Measurements from ENCODE around the gene ERVH48-1. TPM values are rescaled to one million over a fixed set of nuclear protein-coding genes. Genes with fewer than 3 reads are reported as not detected.

ERVH48-1 gene
- total and polyA plus RNA-seq, 2 of the 8 experiments (the other 6 are each of a cell fraction or from before 2014, with no cell fraction given), result 4.2 to 17.7 TPM

GRCh38 chr21:42887326-42887725, 38.1 kb downstream of the ERVH48-1 start:
- 94% methylated on average over 5 of the region's 5 CpGs; no CpG with 5 or more reads in 1 of the 2 experiments for WGBS, 2 experiments (ENCODE audit: extremely low coverage in 1 of 2, insufficient coverage in 1 of 2, insufficient read length in 1 of 2, insufficient replicate concordance in 2 of 2, low coverage in 1 of 2, low lambda C conversion rate in 2 of 2, missing lambda C conversion rate in 1 of 2)
- Histone ChIP-seq H2BK20ac (ENCODE audit: low read length) (no peak overlapping the region), H2AFZ (ENCODE audit: low read length) (no peak overlapping the region), H3K56ac (replicated peaks; ENCODE audit: insufficient read length, low read depth, low read length) (no peak overlapping the region), H3K14ac (ENCODE audit: insufficient read length) (no peak overlapping the region), H3K27me3 (replicated peaks in 1 of 4; ENCODE audit: control insufficient read depth in 3 of 4, extremely low read depth in 1 of 4, insufficient read depth in 3 of 4, low read length in 3 of 4) (no peaks in the 10 kb centered on the region), H3K23ac (ENCODE audit: insufficient read length) (no peak overlapping the region), H2AK5ac (ENCODE audit: low read depth, low read length) (no peak overlapping the region), H3K79me2 (ENCODE audit: control insufficient read depth in 1 of 2, insufficient read depth in 2 of 2, low read length in 2 of 2) (no peaks in the 10 kb centered on the region), H4K8ac (ENCODE audit: extremely low read depth, insufficient read depth, low read length) (no peak overlapping the region), H3K4ac (replicated peaks; ENCODE audit: insufficient read length, low read depth, low read length) (no peak overlapping the region), H3K23me2 (ENCODE audit: low read depth, low read length) (no peaks in the 10 kb centered on the region), H3K4me1 (replicated peaks in 1 of 4; ENCODE audit: control insufficient read depth in 3 of 4, insufficient read depth in 4 of 4, low read length in 3 of 4) (no peaks in the 10 kb centered on the region), H3K27ac (ENCODE audit: low read depth, low read length) (no peak overlapping the region), H3K9ac (replicated peaks in 1 of 4; ENCODE audit: extremely low read depth in 1 of 4, low read depth in 3 of 4, low read length in 3 of 4) (no peak overlapping the region), H4K91ac (replicated peaks; ENCODE audit: insufficient read length, low read length) (no peak overlapping the region), H4K5ac (ENCODE audit: insufficient read length, low read depth, low read length) (no peak overlapping the region), H3K36me3 (ENCODE audit: control insufficient read depth in 2 of 4, insufficient read depth in 4 of 4, low read length in 3 of 4) (no peaks in the 10 kb centered on the region), H4K20me1 (replicated peaks in 1 of 2; ENCODE audit: control insufficient read depth in 1 of 2, insufficient read depth in 2 of 2, low read length in 2 of 2) (no peaks in the 10 kb centered on the region), H2BK5ac (ENCODE audit: low read depth, low read length) (no peak overlapping the region), H2BK15ac (ENCODE audit: low read length) (no peak overlapping the region), H3K18ac (ENCODE audit: extremely low read depth, low read length) (no peak overlapping the region), H3K4me2 (ENCODE audit: insufficient read depth in 1 of 2, low read depth in 2 of 2, low read length in 2 of 2) (no peak overlapping the region), H2BK120ac (replicated peaks; ENCODE audit: low read depth, low read length) (no peak overlapping the region), H3K9me3 (ENCODE audit: insufficient read depth in 2 of 2, low read depth in 1 of 2, low read length in 1 of 2) (no peaks in the 10 kb centered on the region), H3K79me1 (ENCODE audit: low read depth, low read length) (no peaks in the 10 kb centered on the region), H2BK12ac (ENCODE audit: low read depth, low read length) (no peak overlapping the region), H3K4me3 (ENCODE audit: extremely low read depth in 1 of 4, insufficient read depth in 2 of 4, low read depth in 3 of 4, low read length in 4 of 4) (no peak overlapping the region)
- FAIRE-seq (no peak), DNase-seq (ENCODE audit: low read depth in 1 of 2, low spot score in 2 of 2) (no peak)
- POLR2A ChIA-PET (ENCODE audit: partially characterized antibody), result interaction anchor here (0.8 to 3.4 kb wide), 2 partner anchors 8 to 52 kb away, joined by 3 to 23 read pairs; partner anchors contain the start of gene WDR4
- TF ChIP-seq JUN (IDR thresholded peaks at IDR 0.05; ENCODE audit: low read depth, low read length), result no peak
- TF ChIP-seq RBBP5 (IDR thresholded peaks at IDR 0.05; ENCODE audit: borderline replicate concordance, low read depth, low read length), result no peak
- TF ChIP-seq CHD1 (IDR thresholded peaks at IDR 0.05; ENCODE audit: low read depth, low read length), result no peak
- CTCF ChIA-PET (ENCODE audit: partially characterized antibody), result no interaction called here
